RWPE2 (cell line): ENCODE data around the gene SASH1.

Experiments
- ATAC-seq: fragments of 200-7000 bp; cut with Tn5 transposase; 3 replicates; pipeline ENCODE4 v1.9.1; 2021; ENCODE audit warnings: low read depth
- DNase-seq: peaks from one replicate; pipeline ENCODE4 v3.0.0-alpha.2; 2020; ENCODE audit warnings: low spot score
- H3K27ac ChIP-seq: fragments of 450-650 bp; 2 replicates; pipeline ENCODE4 v1.5.1; 2017; ENCODE audit warnings: mild to moderate bottlenecking; ENCODE audit not compliant: poor library complexity, severe bottlenecking
- H3K27me3 ChIP-seq: fragments of 250-450 bp; sonication (Bioruptor Pico); 2 replicates; pipeline ENCODE4 v1.5.1; 2021; ENCODE audit warnings: mild to moderate bottlenecking, moderate library complexity; ENCODE audit not compliant: insufficient read depth, poor library complexity, severe bottlenecking
- H3K36me3 ChIP-seq: fragments of 250-450 bp; sonication (Bioruptor Pico); 2 replicates; pipeline ENCODE4 v1.5.1; 2020; ENCODE audit warnings: low read depth, mild to moderate bottlenecking, moderate library complexity
- H3K4me1 ChIP-seq: fragments of 250-450 bp; sonication (Bioruptor Pico); 2 replicates; pipeline ENCODE4 v1.5.1; 2021; ENCODE audit warnings: mild to moderate bottlenecking, moderate library complexity; ENCODE audit not compliant: insufficient read depth, poor library complexity, severe bottlenecking
- H3K4me3 ChIP-seq: fragments of 250-450 bp; sonication (Bioruptor Pico); 2 replicates; pipeline ENCODE4 v1.5.1; 2021; ENCODE audit warnings: mild to moderate bottlenecking, moderate library complexity; ENCODE audit not compliant: severe bottlenecking
- H3K9me3 ChIP-seq: fragments of 250-450 bp; sonication (Bioruptor Pico); 2 replicates; pipeline ENCODE4 v1.5.1; 2021; ENCODE audit warnings: mild to moderate bottlenecking, moderate library complexity; ENCODE audit not compliant: severe bottlenecking
- CTCF ChIP-seq: fragments of 450-650 bp; IDR thresholded peaks from one replicate; pipeline ENCODE4 v1.5.1; 2017; ENCODE audit warnings: mild to moderate bottlenecking, moderate library complexity; ENCODE audit not compliant: poor library complexity, severe bottlenecking

SASH1 gene

GRCh38 chr6:148445620-148446019, 103.0 kb downstream of the SASH1 start:
- Histone ChIP-seq H3K9me3 (no peaks in the 10 kb centered on the region), H3K36me3 (no peaks in the 10 kb centered on the region), H3K27me3 (no peaks in the 10 kb centered on the region), H3K4me3 (no peak overlapping the region), H3K4me1 (peaks cover 40% of the 10 kb centered on the region), H3K27ac (peak overlapping the region; percentile 48)
- no peak for TF ChIP-seq CTCF
- ATAC-seq (peak; percentile 42; the same call in 1 of the 3 replicates), DNase-seq (no peak)

- no peak for ATAC-seq
- no peaks in the 10 kb centered on the region for H3K36me3 ChIP-seq
- no peak for DNase-seq
- H3K4me3 ChIP-seq, result no peak overlapping the region
- H3K27me3 ChIP-seq, result no peaks in the 10 kb centered on the region
- peaks cover 29% of the 10 kb centered on the region for H3K4me1 ChIP-seq
- no peaks in the 10 kb centered on the region for H3K9me3 ChIP-seq
- H3K27ac ChIP-seq, result peak overlapping the region; percentile 48
- no peak for TF ChIP-seq CTCF
Measured at GRCh38 chr6:148446681-148447080, 104.0 kb downstream of the SASH1 start.

- Histone ChIP-seq H3K4me1 (peaks cover 21% of the 10 kb centered on the region), H3K27ac (no peak overlapping the region), H3K27me3 (no peaks in the 10 kb centered on the region), H3K4me3 (no peak overlapping the region), H3K36me3 (no peaks in the 10 kb centered on the region), H3K9me3 (no peaks in the 10 kb centered on the region)
- DNase-seq, result no peak
- TF ChIP-seq CTCF, result no peak
- no peak for ATAC-seq
Measured at GRCh38 chr6:148447521-148448230, 105.0 kb downstream of the SASH1 start.

GRCh38 chr6:148448369-148449012, 105.9 kb downstream of the SASH1 start:
- no peak for TF ChIP-seq CTCF
- Histone ChIP-seq H3K4me1 (peaks cover 21% of the 10 kb centered on the region), H3K27me3 (no peaks in the 10 kb centered on the region), H3K4me3 (no peak overlapping the region), H3K9me3 (no peaks in the 10 kb centered on the region), H3K36me3 (no peaks in the 10 kb centered on the region), H3K27ac (no peak overlapping the region)
- DNase-seq (no peak), ATAC-seq (no peak)

GRCh38 chr6:148450866-148451265, 108.2 kb downstream of the SASH1 start:
- no peaks in the 10 kb centered on the region for H3K36me3 ChIP-seq
- H3K4me3 ChIP-seq, result no peak overlapping the region
- no peak overlapping the region for H3K27ac ChIP-seq
- no peak for DNase-seq
- no peak for TF ChIP-seq CTCF
- H3K4me1 ChIP-seq, result peaks cover 8% of the 10 kb centered on the region
- no peaks in the 10 kb centered on the region for H3K9me3 ChIP-seq
- ATAC-seq, result no peak
- no peaks in the 10 kb centered on the region for H3K27me3 ChIP-seq
